ENCODE results near the gene HSPA1A.

Gene HSPA1A

GRCh38 chr6:31815025-31815838 is at the start of gene HSPA1A, which contains the start of gene HSPA1L:
Gene HSPA1A (plus strand): TSS chr6:31815543. CDS start chr6:31815757, 214 bp downstream.
Gene HSPA1L (minus strand): TSS chr6:31815283. CDS start chr6:31811972, 3,311 bp downstream.
- peak within 1 kb of the TSS; percentile 82 to 87 for H3K9ac ChIP-seq (ENCODE audit: low read length in 2 of 2)
- peak within 1 kb of the TSS; percentile 77 to 86 for H3K4me3 ChIP-seq (ENCODE audit: low read length in 2 of 2)
- H3K9me3 ChIP-seq (ENCODE audit: control insufficient read depth in 2 of 2, low read length in 2 of 2): peaks cover 0 to 4% of the 10 kb centered on the region in 2 donors
- H3K4me1 ChIP-seq (ENCODE audit: control insufficient read depth, insufficient read depth, low read length): peaks cover 7% of the 10 kb centered on the region
- H3K27ac ChIP-seq (ENCODE audit: low read length): peak within 1 kb of the TSS; percentile 98
- no peaks in the 10 kb centered on the region for H3K36me3 ChIP-seq (ENCODE audit: control insufficient read depth in 2 of 2, insufficient read depth in 2 of 2, low read length in 2 of 2)
- no peaks in the 10 kb centered on the region for H3K27me3 ChIP-seq (ENCODE audit: control insufficient read depth in 1 of 2, insufficient read depth in 2 of 2, low read length in 2 of 2)

DNA sequence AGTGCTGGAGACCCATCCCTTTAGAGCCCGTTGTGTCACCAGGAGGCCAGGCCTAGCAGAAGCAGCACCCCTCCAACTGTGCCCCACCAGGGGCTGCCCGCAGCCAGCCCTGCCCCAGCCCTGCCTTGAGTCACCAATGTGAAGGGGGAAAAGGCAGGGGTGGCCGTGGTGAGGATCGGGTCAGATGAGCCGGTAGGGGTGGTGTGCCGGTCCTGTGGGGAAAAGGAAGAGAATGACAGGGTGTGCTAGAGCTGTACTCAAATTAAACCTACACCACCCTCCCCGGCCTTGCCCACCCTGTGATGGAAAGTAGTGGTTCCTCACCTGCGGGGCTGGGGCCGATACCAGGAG is 49.8 kb upstream of the HSPA1A start:
- Histone ChIP-seq H3K27ac (ENCODE audit: low read length) (no peak overlapping the region), H3K27me3 (ENCODE audit: control insufficient read depth in 1 of 2, insufficient read depth in 2 of 2, low read length in 2 of 2) (peaks cover 3 to 9% of the 10 kb centered on the region in 2 donors), H3K4me3 (ENCODE audit: low read length in 2 of 2) (no peak overlapping the region), H3K9ac (ENCODE audit: low read length in 2 of 2) (no peak overlapping the region), H3K36me3 (ENCODE audit: control insufficient read depth in 2 of 2, insufficient read depth in 2 of 2, low read length in 2 of 2) (no peaks in the 10 kb centered on the region), H3K4me1 (ENCODE audit: control insufficient read depth, insufficient read depth, low read length) (peaks cover 6% of the 10 kb centered on the region), H3K9me3 (ENCODE audit: control insufficient read depth in 2 of 2, low read length in 2 of 2) (no peaks in the 10 kb centered on the region)

DNA sequence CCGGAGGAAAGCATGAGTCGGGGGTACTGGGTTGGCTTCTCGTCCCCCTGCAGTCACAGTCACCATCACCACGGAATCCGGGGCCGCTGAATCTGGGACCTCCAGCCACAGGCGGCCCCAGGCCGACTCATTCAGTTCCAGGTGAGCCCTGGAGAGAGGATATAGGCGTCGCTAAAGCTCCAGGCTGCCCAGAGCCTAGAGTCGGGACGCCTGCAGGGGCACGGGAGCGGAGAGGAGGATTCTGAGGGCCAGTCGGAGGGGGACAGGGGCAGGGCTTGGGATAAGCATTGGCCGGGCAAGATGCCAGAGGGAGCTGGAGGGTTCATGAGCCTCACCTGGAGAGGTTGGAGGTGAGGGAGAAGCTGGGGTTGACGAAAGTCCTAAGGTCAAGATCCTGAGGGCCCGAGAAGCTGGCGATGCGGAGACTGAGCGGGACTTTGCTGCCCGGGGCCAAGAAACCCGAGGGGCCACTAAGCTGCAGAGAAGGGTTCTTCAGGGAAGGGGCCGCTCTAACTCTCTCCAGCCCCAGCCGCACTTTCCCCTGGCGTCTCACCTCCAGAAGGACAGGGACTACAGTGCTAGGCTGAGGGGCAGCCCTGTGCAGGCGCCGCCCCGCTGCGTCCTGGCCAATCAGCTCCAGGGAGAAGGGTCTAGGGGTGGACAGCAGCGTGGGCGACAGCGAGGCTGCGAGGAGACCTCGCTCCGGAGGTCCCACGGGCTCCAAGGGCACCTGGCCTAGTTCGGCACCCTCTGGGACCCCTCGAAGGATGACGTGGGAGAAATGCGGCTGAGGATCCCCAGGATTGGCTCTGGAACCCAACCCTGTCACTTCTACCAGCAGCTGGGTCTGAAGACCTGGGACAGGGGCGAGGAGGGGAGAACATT is 49.2 kb upstream of the HSPA1A start:
- Histone ChIP-seq H3K4me1 (ENCODE audit: control insufficient read depth, insufficient read depth, low read length) (peaks cover 6% of the 10 kb centered on the region), H3K27me3 (ENCODE audit: control insufficient read depth in 1 of 2, insufficient read depth in 2 of 2, low read length in 2 of 2) (peaks cover 3 to 9% of the 10 kb centered on the region in 2 donors), H3K9me3 (ENCODE audit: control insufficient read depth in 2 of 2, low read length in 2 of 2) (no peaks in the 10 kb centered on the region), H3K9ac (ENCODE audit: low read length in 2 of 2) (no peak overlapping the region), H3K4me3 (ENCODE audit: low read length in 2 of 2) (peak overlapping the region in 1 of 2 donors; percentile 54), H3K27ac (ENCODE audit: low read length) (no peak overlapping the region), H3K36me3 (ENCODE audit: control insufficient read depth in 2 of 2, insufficient read depth in 2 of 2, low read length in 2 of 2) (no peaks in the 10 kb centered on the region)

DNA sequence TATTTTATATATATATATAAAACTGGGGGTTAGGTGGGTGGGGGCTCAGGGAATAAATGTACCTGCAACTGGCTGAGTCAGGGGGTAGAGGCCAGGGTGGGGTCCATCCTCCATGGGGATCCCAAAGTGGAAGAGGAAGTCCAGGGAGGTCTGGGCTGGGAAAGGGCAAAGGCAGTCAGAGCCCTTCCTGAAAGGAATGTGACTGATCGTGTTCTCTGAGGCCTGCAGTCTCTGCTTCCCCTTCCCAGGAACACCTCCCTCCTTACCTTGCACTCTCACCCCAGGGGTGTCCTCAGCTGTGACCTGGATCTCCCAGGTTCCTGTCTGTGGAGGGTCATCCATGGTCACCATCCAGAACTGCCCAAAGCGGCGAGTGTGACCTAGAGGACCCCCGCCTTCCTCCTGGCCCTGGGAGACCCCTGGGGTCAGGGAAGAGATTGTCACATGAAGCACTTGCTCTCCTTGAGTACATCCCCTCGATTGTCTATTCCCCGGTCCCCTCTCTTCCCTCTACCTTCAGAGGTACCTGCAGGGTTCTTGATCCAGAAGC is 48.2 kb upstream of the HSPA1A start:
- Histone ChIP-seq H3K4me1 (ENCODE audit: control insufficient read depth, insufficient read depth, low read length) (peaks cover 6% of the 10 kb centered on the region), H3K4me3 (ENCODE audit: low read length in 2 of 2) (no peak overlapping the region), H3K9ac (ENCODE audit: low read length in 2 of 2) (no peak overlapping the region), H3K36me3 (ENCODE audit: control insufficient read depth in 2 of 2, insufficient read depth in 2 of 2, low read length in 2 of 2) (no peaks in the 10 kb centered on the region), H3K27ac (ENCODE audit: low read length) (no peak overlapping the region), H3K27me3 (ENCODE audit: control insufficient read depth in 1 of 2, insufficient read depth in 2 of 2, low read length in 2 of 2) (peaks cover 3 to 9% of the 10 kb centered on the region in 2 donors), H3K9me3 (ENCODE audit: control insufficient read depth in 2 of 2, low read length in 2 of 2) (no peaks in the 10 kb centered on the region)

DNA sequence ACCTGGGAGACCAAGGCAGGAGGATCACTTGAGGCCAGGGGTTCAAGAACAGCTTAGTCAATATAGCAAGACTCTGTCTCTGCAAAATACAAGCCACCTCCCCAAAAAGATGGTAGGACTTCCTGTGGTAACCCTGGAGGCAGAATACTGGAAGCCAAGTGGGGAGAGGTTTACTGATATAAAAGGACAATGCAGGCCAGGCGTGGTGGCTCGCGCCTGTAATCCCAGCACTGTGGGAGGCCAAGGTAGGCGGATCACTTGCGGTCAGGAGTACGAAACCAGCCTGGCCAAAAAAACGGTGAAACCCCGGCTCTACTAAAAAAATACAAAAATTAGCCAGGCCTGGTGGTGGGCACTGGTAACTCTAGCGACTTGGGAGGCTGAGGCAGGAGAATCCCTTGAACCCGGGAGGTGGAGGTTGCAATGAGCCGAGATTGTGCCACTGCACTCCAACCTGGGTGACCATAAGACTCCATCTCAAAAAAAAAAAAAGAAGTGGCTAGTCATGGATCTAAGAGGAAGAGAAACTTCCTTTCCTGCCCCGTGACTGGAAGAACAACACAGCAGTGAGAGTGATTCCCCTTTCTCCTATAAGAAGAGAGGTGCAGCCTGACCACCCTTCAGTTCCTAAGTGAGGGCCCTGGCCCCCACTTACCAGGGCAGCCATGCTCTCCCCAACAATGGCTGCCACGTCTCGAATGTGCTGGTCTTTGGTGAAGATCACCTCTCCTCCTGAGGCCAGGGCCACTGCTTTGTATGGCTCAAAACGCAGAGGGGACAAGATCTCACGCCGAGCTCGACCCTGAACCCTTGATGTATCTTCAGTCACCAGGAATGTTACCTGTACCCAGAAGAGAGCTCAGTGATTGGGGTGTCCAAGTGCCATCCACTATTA is 46.7 kb upstream of the HSPA1A start:
- Histone ChIP-seq H3K9me3 (ENCODE audit: control insufficient read depth in 2 of 2, low read length in 2 of 2) (no peaks in the 10 kb centered on the region), H3K36me3 (ENCODE audit: control insufficient read depth in 2 of 2, insufficient read depth in 2 of 2, low read length in 2 of 2) (no peaks in the 10 kb centered on the region), H3K4me1 (ENCODE audit: control insufficient read depth, insufficient read depth, low read length) (peaks cover 6% of the 10 kb centered on the region), H3K4me3 (ENCODE audit: low read length in 2 of 2) (no peak overlapping the region), H3K27ac (ENCODE audit: low read length) (no peak overlapping the region), H3K27me3 (ENCODE audit: control insufficient read depth in 1 of 2, insufficient read depth in 2 of 2, low read length in 2 of 2) (peaks cover 3 to 9% of the 10 kb centered on the region in 2 donors), H3K9ac (ENCODE audit: low read length in 2 of 2) (no peak overlapping the region)

- Histone ChIP-seq H3K27ac (ENCODE audit: low read length) (no peak overlapping the region), H3K36me3 (ENCODE audit: control insufficient read depth in 2 of 2, insufficient read depth in 2 of 2, low read length in 2 of 2) (no peaks in the 10 kb centered on the region), H3K9ac (ENCODE audit: low read length in 2 of 2) (no peak overlapping the region)
Measured at GRCh38 chr6:31769684-31770371, 45.5 kb upstream of the HSPA1A start.

GRCh38 chr6:31770860-31771259 is 44.5 kb upstream of the HSPA1A start:
- no peak overlapping the region for H3K4me3 ChIP-seq (ENCODE audit: low read length in 2 of 2)
- H3K9ac ChIP-seq (ENCODE audit: low read length in 2 of 2): no peak overlapping the region
- H3K27ac ChIP-seq (ENCODE audit: low read length): no peak overlapping the region
- H3K4me1 ChIP-seq (ENCODE audit: control insufficient read depth, insufficient read depth, low read length): peaks cover 6% of the 10 kb centered on the region
- H3K27me3 ChIP-seq (ENCODE audit: control insufficient read depth in 1 of 2, insufficient read depth in 2 of 2, low read length in 2 of 2): peaks cover 3 to 8% of the 10 kb centered on the region in 2 donors
- no peaks in the 10 kb centered on the region for H3K9me3 ChIP-seq (ENCODE audit: control insufficient read depth in 2 of 2, low read length in 2 of 2)
- no peaks in the 10 kb centered on the region for H3K36me3 ChIP-seq (ENCODE audit: control insufficient read depth in 2 of 2, insufficient read depth in 2 of 2, low read length in 2 of 2)

More at GRCh38 chr6:31769684-31770371, 45.5 kb upstream of the HSPA1A start:
- Histone ChIP-seq H3K4me3 (ENCODE audit: low read length in 2 of 2) (no peak overlapping the region), H3K9me3 (ENCODE audit: control insufficient read depth in 2 of 2, low read length in 2 of 2) (no peaks in the 10 kb centered on the region), H3K4me1 (ENCODE audit: control insufficient read depth, insufficient read depth, low read length) (peaks cover 6% of the 10 kb centered on the region), H3K27me3 (ENCODE audit: control insufficient read depth in 1 of 2, insufficient read depth in 2 of 2, low read length in 2 of 2) (peaks cover 3 to 9% of the 10 kb centered on the region in 2 donors)

- Histone ChIP-seq H3K4me1 (ENCODE audit: control insufficient read depth, insufficient read depth, low read length) (peaks cover 6% of the 10 kb centered on the region), H3K9ac (ENCODE audit: low read length in 2 of 2) (no peak overlapping the region), H3K27ac (ENCODE audit: low read length) (no peak overlapping the region), H3K36me3 (ENCODE audit: control insufficient read depth in 2 of 2, insufficient read depth in 2 of 2, low read length in 2 of 2) (no peaks in the 10 kb centered on the region), H3K27me3 (ENCODE audit: control insufficient read depth in 1 of 2, insufficient read depth in 2 of 2, low read length in 2 of 2) (no peaks in the 10 kb centered on the region), H3K4me3 (ENCODE audit: low read length in 2 of 2) (no peak overlapping the region), H3K9me3 (ENCODE audit: control insufficient read depth in 2 of 2, low read length in 2 of 2) (no peaks in the 10 kb centered on the region)
Measured at GRCh38 chr6:31771992-31772358, 43.4 kb upstream of the HSPA1A start.

GRCh38 chr6:31775184-31775583 is 40.2 kb upstream of the HSPA1A start:
- Histone ChIP-seq H3K27ac (ENCODE audit: low read length) (no peak overlapping the region), H3K27me3 (ENCODE audit: control insufficient read depth in 1 of 2, insufficient read depth in 2 of 2, low read length in 2 of 2) (no peaks in the 10 kb centered on the region), H3K9me3 (ENCODE audit: control insufficient read depth in 2 of 2, low read length in 2 of 2) (no peaks in the 10 kb centered on the region), H3K4me1 (ENCODE audit: control insufficient read depth, insufficient read depth, low read length) (peaks cover 9% of the 10 kb centered on the region), H3K36me3 (ENCODE audit: control insufficient read depth in 2 of 2, insufficient read depth in 2 of 2, low read length in 2 of 2) (peaks cover 6 to 10% of the 10 kb centered on the region in 2 donors), H3K9ac (ENCODE audit: low read length in 2 of 2) (no peak overlapping the region), H3K4me3 (ENCODE audit: low read length in 2 of 2) (no peak overlapping the region)

All from stomach smooth muscle (tissue), 2 donors.